ENCODE results near the gene DGKA.

GRCh38 chr12:55965941-55966407 is 35.0 kb downstream of the DGKA start, which contains the start of gene PMEL:
- TF ChIP-seq CTCF (IDR thresholded peaks at IDR 0.05): no peak
- no peak for TF ChIP-seq EP300 (IDR thresholded peaks at IDR 0.05; ENCODE audit: low read depth)
- no peak for TF ChIP-seq POLR2AphosphoS5 (IDR thresholded peaks at IDR 0.05)
- no peak for TF ChIP-seq POLR2A (IDR thresholded peaks at IDR 0.05)

Data from transverse colon (tissue), 4 donors.